ENCODE results near the gene INSL3.

DNA sequence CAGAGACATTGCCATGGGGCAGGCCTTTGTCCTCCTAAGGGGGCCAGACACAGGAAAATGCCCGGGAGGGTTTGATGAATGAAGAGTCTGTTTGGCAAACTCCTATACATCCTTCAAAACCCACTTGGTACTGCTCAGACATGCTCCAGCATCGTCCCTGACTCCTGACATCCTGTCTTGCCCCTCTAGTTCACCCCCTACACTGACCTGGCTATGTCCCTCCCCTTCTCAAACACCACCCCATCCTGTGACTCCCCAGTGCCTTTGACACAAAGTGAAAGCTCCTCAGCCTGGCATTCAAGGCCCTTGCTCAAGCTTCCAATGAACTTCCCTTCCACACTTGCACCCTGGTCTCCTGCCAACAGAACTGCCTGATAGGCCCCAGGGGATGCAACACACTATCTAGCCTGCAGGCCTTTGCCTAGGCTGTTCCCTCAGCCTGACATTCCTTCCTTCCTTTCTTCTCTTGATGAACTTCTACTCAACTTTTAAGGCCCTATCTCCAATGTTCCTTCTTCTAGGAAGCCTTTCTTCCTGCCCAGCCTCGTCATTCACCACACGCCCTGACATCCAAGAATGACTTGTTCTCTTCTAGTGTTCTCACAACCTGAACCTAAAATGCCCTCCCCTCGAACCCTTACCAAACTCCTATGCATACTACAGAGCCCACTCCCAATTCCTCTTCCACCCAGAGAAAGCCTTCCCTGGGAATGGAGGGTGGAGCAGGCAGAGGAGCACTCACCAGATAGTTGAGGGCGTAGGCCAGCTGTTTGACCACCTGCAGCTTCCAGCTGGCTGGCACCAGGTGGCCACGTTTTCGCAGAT is 14.1 kb upstream of the INSL3 start:
- TF ChIP-seq, protein P1, sequence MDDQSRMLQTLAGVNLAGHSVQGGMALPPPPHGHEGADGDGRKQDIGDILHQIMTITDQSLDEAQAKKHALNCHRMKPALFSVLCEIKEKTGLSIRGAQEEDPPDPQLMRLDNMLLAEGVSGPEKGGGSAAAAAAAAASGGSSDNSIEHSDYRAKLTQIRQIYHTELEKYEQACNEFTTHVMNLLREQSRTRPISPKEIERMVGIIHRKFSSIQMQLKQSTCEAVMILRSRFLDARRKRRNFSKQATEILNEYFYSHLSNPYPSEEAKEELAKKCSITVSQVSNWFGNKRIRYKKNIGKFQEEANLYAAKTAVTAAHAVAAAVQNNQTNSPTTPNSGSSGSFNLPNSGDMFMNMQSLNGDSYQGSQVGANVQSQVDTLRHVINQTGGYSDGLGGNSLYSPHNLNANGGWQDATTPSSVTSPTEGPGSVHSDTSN (IDR thresholded peaks at IDR 0.05): no peak
- TF ChIP-seq, protein P2, sequence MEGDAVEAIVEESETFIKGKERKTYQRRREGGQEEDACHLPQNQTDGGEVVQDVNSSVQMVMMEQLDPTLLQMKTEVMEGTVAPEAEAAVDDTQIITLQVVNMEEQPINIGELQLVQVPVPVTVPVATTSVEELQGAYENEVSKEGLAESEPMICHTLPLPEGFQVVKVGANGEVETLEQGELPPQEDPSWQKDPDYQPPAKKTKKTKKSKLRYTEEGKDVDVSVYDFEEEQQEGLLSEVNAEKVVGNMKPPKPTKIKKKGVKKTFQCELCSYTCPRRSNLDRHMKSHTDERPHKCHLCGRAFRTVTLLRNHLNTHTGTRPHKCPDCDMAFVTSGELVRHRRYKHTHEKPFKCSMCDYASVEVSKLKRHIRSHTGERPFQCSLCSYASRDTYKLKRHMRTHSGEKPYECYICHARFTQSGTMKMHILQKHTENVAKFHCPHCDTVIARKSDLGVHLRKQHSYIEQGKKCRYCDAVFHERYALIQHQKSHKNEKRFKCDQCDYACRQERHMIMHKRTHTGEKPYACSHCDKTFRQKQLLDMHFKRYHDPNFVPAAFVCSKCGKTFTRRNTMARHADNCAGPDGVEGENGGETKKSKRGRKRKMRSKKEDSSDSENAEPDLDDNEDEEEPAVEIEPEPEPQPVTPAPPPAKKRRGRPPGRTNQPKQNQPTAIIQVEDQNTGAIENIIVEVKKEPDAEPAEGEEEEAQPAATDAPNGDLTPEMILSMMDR (IDR thresholded peaks at IDR 0.05): no peak
- TF ChIP-seq TAF1 (IDR thresholded peaks at IDR 0.05; ENCODE audit: borderline replicate concordance, low read depth, low read length): no peak
- TF ChIP-seq YY1 (IDR thresholded peaks at IDR 0.05; ENCODE audit: low read depth): no peak
- TF ChIP-seq RFX5 (IDR thresholded peaks at IDR 0.05; ENCODE audit: low read length): no peak
- no peak for TF ChIP-seq RAD21 (IDR thresholded peaks at IDR 0.05; ENCODE audit: low read length)

Data from SK-N-SH (cell line).